GM19452 (cell line): Measurements from ENCODE around the gene FES.
"Not testable (repeated sequence)": the region's sequence is repeated elsewhere in the genome, so short reads cannot be mapped to it uniquely, and the experiment has no call there.

Experiments
- ATAC-seq: cut with Tn5 transposase; IDR thresholded peaks from one replicate; pipeline ENCODE4 v1.9.1; 2021; ENCODE audit not compliant: unreplicated experiment

Gene FES

DNA sequence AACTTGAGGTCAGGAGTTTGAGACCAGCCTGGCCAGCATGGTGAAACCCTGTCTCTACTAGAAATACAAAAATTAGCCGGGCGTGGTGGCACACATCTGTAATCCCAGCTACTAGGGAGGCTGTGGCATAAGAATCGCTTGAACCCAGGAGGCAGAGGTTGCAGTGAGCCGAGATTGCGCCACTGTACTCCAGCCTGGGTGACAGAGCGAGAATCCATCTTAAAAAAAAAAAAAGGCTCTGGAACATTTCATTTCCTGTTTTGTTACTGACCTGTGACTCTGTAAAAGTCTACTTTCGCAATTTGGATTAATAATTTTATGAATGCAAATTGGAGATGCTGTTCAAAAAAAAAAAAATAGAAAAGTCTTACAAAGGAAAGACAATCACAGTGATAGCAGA is 43.8 kb downstream of the FES start:
- not testable (repeated sequence) for ATAC-seq

DNA sequence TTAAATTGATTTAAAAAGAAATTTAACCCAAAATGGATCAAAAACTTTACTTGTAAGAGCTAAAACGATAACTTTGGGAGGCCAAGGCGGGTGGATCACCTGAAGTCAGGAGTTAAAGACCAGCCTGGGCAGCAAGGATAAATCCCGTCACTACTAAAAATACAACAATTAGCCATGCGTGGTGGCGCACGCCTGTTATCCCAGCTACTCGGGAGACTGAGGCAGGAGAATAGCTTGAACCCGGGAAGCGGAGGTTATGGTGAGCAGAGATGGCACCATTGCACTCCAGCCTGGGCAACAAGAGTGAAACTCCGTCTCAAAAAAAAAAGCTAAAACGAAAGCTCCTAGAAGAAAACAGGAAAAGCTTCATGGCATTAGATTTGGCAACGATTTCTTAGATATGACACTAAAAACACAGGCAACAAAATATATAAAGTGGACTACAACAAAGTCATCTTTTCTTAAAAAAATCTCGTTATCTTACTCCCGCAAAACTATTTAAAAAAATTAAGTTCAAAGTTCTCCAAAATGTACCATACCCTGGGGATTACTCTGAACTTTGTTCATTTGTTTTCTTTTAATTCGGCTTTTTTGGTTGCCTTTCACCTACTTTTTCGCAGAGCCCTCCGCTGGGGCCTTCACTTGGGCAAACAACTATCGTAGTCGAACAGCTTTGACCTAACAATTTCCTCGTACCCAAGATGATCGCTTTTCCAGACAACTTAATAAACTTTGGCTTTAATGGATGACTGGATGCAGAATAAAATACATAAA is 45.1 kb downstream of the FES start:
- no peak for ATAC-seq

DNA sequence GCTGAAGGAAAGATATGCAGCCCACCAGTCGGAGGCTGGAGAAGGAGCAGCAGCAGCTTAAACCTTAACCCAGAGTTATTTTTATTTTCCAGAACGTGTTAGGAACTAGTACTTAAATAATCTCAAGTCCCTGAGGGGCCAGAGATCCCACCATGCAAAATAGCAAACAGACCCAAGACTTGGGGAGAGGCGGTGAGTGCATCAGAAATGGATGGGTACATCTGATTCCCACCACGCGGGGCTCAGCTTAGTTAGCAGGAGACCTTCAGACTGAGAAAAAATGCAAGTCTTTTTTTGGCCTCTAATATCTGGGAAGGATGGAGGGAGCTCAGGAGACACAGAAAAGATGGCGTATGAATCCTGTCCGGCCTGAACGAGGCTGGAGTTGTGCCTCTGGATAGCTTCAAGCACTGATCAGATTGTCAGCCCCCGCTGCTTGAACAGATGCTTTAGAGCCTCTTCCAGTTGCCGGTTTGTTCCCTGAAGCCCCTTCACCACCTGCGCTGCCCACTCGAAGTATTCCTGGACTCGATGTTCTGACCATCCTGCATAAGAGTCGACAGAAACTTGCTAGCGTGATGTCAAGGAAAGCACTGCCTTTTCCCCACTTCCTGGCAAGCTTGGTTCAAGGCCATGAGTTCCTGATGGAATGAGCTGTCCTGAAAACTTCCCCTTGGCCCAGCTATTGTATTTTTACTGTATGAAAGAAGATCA is 46.7 kb downstream of the FES start:
- ATAC-seq: no peak

DNA sequence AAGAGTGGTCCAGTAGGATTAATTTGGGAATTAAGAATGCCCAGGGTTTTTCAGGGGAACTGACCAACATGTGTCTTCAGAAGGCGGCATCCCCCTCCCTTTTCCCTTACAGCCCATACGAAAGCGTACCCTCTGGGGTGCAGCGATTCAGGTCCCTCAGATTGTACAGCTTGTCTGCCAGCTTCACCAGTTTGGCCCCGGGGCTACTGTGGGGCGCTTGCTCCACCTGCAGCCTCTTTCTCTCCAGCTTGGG is 47.2 kb downstream of the FES start:
- no peak for ATAC-seq

DNA sequence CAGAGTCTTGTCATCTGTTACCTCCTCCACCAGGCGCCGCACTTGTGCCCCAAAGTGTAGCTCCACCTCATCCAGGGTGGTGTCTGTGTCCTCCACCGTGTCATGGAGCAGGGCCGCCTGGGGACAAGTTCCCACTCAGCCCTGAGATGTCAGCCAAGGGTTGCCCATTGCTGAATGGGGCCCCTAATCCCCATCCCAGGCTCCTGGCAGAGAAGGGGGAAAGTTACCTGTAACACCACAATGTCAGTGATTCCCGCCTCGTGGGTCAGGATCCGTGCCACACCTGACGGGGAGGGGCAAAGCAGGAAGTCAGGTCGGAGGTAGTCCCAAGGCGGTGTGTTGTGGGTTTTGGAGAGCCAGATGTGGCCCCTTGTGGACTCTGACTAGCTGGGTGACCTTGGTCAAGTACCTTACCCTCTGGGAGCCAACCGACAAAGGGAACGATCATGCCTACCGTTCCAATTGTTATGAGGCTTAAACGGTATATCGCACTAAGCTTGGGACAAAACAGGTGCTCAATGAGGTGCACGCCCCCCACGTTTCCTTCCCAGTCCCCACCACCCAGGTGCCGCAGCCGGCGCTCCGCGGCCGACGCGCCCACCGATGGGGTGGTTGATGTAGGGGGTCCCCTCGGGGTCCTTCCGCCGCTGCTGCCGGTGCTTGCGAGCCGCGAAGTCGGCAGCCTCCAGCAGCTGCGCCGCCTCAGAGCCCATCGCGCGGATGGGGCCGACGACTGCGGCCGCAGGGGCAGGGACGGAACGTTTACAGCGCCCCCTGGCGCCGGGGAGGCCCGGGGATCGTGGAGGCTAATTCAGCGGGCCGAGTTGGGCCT is 47.7 kb downstream of the FES start, which contains the start of gene HDDC3:
Gene HDDC3 (minus strand): TSS at position 722 of the 832 bp plus-strand sequence. CDS start 9 bp downstream, at position 713.
- ATAC-seq: peak; percentile 45

DNA sequence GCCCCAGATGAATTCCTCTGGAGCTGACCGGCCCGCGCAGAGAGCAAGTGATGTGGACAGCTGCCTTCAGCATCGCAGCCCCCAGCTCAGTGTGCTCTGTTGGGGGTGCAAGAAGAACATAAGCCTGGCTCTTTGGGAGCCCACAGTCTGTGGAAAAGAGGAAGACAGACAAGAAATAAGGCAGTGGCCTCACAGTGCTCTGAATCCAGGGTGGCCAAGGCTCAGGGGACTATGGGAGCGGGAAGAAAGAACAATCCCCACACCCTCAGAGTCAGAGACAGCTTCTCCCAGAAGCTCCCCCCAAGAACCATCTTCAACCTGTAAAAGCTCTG is 48.3 kb downstream of the FES start:
- ATAC-seq: no peak

DNA sequence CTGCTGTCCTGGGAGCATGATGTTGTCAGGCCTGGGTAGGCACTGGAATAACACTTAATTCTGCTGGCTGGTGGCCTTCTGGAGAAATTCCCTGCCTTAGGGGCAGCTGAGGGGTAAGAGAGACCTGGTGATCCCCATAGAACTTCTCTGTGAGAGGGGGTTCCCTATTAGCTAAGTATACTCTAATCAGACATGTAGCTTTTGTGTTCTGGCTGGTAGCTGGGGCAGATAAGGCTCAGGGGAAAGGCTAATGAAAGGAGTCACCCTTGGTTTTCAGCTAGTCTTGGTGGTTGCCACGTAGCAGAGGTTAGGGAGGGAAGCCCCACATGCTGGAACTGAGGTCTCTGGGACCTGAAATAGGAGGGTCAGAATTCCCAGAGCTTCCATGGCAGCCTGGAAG is 49.0 kb downstream of the FES start:
- ATAC-seq: no peak

DNA sequence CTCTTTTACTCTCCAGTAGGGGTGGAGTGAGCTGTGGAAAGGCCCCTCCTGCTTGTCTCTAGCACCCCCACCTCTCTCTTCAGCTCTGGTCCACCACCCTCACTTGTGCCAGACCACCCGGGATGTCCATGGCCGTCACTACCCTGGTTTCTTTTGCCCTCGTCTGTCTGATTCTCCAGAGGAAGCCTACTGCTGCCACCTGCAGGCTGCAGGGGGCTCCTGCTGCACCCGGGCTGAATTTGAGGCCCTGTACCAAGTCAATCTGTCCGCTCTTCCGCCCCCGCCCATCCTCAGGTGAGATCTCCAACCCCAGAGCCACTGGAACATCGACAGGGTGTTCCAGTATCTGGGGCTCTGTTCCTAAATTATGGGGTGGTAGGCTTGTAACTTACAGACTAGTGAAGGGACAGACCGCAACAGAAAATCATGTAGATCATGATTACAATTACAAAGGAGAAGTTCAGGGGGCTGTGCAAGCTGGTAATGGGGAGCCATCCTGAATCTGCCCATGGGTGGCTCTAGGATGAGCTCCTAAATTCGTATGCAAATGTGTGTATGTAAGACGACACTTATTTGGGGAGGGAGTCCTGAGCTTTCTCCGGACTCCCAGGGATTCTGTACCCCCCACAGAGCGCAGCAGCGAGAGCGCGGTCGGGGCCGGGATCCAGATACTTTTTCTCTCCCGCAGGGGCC is 50.1 kb downstream of the FES start:
- ATAC-seq: peak; percentile 37

DNA sequence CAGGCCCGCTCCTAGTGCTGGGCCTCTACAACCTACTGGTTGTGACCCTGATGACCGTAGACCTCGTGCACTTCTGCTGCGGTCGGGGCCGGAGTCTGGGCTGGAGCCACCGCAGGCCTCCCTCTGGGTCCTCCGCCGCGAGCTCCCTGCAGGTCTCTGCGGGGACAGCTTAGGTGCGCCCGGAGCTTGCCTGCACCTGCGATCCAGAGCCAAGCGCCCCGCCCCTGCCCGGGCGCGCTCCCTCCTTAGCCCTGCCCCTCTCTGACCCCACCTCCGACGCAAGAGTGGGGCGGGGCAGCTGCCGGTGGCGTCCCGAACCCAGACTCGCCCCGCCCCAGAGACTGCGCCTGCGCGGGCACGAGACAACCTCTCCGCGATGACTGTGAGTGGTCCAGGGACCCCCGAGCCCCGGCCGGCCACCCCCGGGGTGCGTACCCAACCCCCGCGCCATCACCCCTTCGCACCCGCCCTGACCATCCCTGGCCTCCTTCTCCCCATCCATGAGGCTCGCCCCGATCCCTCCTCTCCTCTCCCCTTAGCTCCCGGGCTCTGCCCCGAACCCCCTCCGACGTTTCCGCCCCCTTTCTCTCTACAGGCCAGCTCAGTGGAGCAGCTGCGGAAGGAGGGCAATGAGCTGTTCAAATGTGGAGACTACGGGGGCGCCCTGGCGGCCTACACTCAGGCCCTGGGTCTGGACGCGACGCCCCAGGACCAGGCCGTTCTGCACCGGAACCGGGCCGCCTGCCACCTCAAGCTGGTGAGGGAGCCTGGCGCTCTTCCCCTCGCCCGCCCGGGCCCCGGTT is 50.8 kb downstream of the FES start, which contains the start of gene UNC45A:
Gene UNC45A (plus strand): TSS at position 337 of the 803 bp plus-strand sequence. CDS start 40 bp downstream, at position 377.
- peak; percentile 53 for ATAC-seq

DNA sequence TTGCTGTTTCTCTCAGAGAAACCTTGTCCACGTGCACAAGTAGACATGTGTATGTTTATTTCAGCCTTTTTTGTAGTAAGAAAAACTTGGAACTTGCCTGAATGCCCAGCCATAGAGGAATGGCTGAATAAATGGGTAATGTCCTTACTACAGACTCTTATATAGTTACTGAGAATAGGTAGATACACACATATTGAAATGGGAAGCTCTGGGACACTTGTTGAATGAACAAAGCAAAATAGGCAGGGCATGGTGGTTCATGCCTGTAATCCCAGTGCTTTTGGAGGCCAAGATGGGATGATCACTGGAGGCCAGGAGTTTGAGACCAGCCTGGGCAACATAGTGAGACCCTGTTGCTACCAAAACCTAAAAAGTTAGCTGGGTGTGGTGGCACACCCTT is 52.5 kb downstream of the FES start:
- no peak for ATAC-seq

DNA sequence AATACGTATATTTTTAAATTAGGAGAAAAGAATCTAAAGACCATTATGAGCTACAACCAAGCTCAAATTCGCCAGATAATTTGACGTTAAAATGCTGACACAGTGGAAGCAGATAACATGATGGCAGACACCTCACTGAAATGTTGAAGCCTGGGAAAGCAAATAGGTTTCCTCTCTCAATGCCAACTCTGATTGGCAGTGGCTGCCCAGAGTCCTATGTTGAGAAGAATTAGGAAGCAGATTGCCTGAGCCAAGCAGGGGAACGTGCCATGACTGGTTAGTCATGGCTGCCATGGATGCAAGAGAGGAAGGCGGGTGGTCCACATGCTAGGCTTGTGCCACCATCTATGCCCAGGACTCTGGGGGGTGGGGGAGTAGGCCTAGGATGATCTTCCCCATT is 54.0 kb downstream of the FES start:
- ATAC-seq: no peak

DNA sequence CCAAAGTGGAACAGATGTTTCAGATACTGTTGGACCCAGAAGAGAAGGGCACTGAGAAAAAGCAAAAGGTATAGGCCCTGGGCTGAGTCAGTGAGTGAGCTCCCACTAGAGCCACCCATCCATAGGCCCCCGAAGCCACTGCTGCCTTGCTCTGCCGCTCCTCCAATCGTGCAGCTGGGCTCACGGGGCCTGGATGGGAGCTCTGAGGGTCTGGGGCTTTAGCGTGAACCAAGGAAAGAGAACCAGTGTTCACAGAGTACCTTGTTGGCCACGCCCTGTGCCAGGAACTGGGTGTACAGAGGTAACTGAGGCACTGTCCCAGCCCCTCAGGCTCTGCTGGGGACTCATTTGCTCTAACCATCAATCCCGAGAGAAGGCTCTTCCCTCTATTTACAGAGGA is 55.5 kb downstream of the FES start:
- ATAC-seq: no peak

DNA sequence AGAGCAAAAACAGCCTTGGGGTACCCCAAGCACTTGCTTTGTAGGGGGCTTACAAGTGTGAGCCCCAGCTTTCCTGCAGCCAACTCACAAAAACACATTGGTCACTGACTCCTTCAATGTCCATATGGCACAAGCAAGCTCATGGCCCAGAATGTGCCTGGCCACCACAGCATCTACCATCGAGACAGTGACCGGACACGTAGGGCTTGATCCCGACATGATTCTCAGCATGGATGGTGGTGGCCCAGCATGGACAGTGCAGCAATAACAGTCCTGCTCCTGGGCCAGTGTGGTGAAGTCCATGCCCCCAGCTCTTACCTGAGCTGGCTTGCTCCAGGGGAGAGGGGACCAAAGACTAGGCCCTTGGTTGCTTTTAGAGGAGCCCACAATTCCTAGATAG is 56.7 kb downstream of the FES start:
- ATAC-seq: no peak

DNA sequence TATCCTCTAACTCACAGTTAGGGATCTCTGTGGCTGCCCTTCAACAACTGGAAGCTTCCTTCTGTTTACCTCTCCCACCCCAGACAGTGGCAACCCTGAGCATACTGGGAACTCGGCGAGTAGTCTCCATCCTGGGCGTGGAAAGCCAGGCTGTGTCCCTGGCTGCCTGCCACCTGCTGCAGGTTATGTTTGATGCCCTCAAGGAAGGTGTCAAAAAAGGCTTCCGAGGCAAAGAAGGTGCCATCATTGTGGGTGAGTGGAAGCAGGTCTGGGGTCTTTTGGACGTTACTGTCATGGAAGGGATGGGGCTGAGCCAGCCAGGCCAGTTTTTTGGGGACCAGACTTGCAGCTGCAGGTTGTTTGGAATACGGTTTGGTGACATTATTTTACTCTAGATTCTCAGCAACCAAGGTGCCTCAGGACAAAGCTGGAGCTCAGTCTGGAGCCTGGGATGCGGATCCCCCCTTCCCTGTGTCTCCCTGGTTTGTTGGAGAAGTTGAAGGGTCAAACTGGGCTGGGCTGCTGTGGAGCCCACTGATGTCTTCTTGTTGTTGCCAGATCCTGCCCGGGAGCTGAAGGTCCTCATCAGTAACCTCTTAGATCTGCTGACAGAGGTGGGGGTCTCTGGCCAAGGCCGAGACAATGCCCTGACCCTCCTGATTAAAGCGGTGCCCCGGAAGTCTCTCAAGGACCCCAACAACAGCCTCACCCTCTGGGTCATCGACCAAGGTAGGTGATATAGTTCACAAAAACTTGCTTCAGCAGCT is 58.2 kb downstream of the FES start:
- ATAC-seq: no peak

DNA sequence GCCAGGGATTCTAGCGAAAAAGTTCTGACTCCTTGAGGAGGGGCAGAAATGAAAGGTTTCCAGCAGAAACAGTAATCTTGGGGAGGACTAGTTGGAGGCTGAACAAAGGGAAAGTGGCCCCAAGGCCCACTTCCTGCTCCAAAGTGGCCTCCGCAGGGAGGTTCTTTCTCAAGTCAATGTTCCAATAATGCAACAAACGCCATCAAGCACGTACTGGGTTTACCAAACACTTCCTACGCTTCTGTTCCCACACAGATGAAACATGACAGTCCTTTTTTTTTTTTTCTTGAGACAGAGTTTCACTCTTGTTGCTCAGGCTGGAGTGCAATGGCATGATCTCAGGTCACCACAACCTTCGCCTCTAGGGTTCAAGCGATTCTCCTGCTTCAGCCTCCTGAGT is 60.8 kb downstream of the FES start:
- no peak for ATAC-seq
